SK-N-MC (cell line): ENCODE data around the gene GPN2.
"Not testable (repeated sequence)": the region's sequence is repeated elsewhere in the genome, so short reads cannot be mapped to it uniquely, and the experiment has no call there.

Experiments
- DNase-seq: peaks from one replicate; pipeline ENCODE4 v3.0.0-alpha.2; 2011; ENCODE audit warnings: low read depth, low spot score
- H3K27ac ChIP-seq: fragments of 200-600 bp; sonication (generic); 2 replicates; pipeline ENCODE4 v1.5.1; 2016; ENCODE audit warnings: mixed run types
- H3K36me3 ChIP-seq: fragments of 200-600 bp; sonication (generic); 2 replicates; pipeline ENCODE4 v1.6.1; 2017; ENCODE audit warnings: antibody characterized with exemption, low read length, mixed read lengths; ENCODE audit not compliant: insufficient read depth
- H3K4me3 ChIP-seq: fragments of 200-600 bp; sonication (generic); 2 replicates; pipeline ENCODE4 v1.5.1; 2016
- H3K9ac ChIP-seq: fragments of 200-600 bp; sonication (generic); 2 replicates; pipeline ENCODE4 v1.8.0; 2017; ENCODE audit warnings: mixed run types, mixed read lengths; ENCODE audit not compliant: insufficient read length
- H3K9me3 ChIP-seq: fragments of 200-600 bp; sonication (generic); 2 replicates; pipeline ENCODE4 v1.6.1; 2017; ENCODE audit warnings: low read depth, mild to moderate bottlenecking, antibody characterized with exemption, low read length, moderate library complexity, mixed read lengths
- EZH2 ChIP-seq: fragments of 200-600 bp; sonication (generic); IDR thresholded peaks from one replicate; pipeline ENCODE4 v1.6.1; 2017; ENCODE audit warnings: antibody characterized with exemption
- FOXP2 ChIP-seq: optimal IDR thresholded peaks from 2 replicates; pipeline ENCODE3; 2011; ENCODE audit warnings: mild to moderate bottlenecking, moderate library complexity; ENCODE audit not compliant: insufficient read depth; ENCODE audit errors: extremely low read length, control extremely low read depth
- POLR2AphosphoS5 ChIP-seq: IDR thresholded peaks from 2 replicates; pipeline ENCODE4 v1.6.1; 2012; ENCODE audit warnings: mild to moderate bottlenecking, low read depth, low read length, borderline replicate concordance

GPN2 gene

DNA sequence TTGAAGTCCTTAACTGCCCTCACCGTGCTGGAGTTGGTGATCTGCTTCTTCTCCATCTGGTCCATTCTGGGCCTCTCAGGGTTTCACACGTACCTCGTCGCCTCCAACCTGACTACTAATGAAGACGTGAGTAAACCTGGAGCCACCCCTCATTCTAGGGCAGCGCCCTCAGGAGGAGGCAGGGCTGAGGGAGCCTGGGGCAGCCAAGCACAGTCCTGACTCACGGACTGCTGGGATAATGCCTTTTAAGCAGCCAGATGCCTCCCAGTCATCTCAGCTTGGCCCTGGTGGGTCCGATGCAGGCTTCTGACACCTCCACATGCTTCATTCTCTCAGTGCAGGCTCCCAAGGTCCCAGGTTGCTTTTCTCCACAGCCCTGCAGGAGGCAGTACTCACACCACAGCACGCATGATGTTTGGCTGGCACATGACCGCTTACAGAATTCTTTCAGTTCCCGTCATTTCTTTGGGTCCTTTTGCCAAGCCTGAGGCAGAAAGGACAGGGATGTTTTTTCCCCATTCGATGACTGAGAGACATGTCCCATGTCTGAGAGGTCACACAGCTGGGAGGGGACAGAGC lies 38.9 kb downstream of the GPN2 start:
- TF ChIP-seq EZH2 (no peak), POLR2AphosphoS5 (no peak), FOXP2 (no peak)
- H3K4me3 ChIP-seq, result no peak overlapping the region
- no peak overlapping the region for H3K9ac ChIP-seq
- DNase-seq, result no peak
- peaks cover 41% of the 10 kb centered on the region for H3K36me3 ChIP-seq
- H3K9me3 ChIP-seq, result no peaks in the 10 kb centered on the region
- H3K27ac ChIP-seq, result no peak overlapping the region

DNA sequence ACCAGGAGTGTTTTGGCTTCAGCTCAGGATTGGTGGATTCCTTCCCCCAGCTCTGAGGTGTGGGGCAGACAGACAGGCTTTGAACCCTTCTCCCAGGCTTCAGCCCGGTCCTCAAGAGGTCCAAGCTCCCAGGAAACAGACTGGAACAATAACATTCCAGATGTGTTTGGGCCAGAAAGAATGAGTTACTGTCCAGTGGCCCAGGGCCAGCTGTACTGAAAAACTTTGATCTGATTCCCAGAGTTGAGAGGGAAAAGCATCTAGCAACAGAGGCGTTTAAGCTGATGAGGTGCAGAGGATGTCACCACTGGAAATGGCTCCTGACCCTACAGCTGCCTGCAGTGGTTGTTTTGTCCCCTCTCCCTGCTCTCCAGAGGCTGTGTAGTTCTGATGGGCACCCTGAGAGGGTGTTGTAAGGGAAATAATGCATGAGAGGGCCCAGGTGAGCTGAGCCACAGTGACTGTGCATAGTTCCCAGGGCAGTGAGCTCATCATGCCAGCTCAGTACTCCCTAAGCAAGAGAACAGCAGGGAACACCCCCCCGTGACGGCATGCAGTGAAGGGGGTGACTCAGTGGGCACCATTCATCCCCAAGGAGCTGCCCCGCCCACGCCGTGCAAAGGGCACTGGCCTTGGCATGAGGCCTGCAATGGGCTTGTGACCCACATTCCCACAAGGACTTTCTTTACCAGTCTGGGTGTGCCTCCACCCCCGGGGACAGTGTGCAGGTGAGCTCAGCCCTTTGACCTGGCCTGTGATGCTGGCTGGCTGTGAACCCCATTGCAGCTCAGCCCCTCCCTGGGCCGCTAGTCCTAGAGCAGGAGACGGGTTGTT lies 40.9 kb downstream of the GPN2 start:
- no peak for DNase-seq
- TF ChIP-seq POLR2AphosphoS5 (no peak), FOXP2 (no peak), EZH2 (no peak)
- Histone ChIP-seq H3K9ac (no peak overlapping the region), H3K36me3 (peaks cover 41% of the 10 kb centered on the region), H3K9me3 (no peaks in the 10 kb centered on the region), H3K27ac (no peak overlapping the region), H3K4me3 (no peak overlapping the region)

DNA sequence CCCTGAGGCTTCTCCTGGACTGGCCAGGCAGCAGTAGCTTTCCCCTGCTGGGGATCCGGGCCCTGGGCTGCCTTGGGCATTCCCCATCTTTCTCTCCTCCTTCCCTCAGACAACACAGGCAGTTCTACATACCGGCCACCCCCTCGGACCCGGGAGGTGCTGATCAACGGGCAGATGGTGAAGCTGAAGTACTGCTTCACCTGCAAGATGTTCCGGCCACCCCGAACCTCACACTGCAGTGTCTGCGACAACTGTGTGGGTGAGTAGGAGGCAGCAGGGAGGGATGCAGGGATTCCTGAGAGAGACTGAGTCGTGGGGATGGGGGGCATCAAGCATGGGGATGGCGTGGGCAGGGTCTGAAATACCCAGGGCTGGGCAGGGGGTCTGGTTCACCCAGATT lies 41.6 kb downstream of the GPN2 start:
- Histone ChIP-seq H3K9me3 (no peaks in the 10 kb centered on the region), H3K27ac (no peak overlapping the region), H3K36me3 (peaks cover 40% of the 10 kb centered on the region), H3K4me3 (no peak overlapping the region), H3K9ac (no peak overlapping the region)
- no peak for DNase-seq
- no peak for TF ChIP-seq EZH2
- TF ChIP-seq POLR2AphosphoS5, result no peak
- no peak for TF ChIP-seq FOXP2

DNA sequence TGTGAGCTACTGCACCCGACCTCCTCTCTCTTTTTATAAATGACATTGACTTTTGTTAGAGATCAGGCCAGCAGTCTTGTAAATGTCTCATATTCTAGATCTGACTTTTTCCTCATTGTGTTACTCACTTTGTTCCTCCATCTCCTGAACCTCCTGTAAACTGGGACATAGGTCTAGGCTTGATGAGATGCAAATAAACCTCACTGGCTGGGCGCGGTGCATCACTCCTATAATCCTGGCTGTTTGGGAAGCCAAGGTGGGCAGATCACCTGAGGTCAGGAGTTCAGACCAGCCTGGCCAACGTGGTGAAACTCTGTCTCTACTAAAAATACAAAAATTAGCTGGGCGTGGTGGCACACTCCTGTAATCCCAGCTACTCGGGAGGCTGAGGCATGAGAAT lies 42.3 kb downstream of the GPN2 start:
- H3K4me3 ChIP-seq, H3K27ac ChIP-seq, H3K9ac ChIP-seq, H3K9me3 ChIP-seq, DNase-seq: not testable (repeated sequence)
- peaks cover 36% of the 10 kb centered on the region for H3K36me3 ChIP-seq

DNA sequence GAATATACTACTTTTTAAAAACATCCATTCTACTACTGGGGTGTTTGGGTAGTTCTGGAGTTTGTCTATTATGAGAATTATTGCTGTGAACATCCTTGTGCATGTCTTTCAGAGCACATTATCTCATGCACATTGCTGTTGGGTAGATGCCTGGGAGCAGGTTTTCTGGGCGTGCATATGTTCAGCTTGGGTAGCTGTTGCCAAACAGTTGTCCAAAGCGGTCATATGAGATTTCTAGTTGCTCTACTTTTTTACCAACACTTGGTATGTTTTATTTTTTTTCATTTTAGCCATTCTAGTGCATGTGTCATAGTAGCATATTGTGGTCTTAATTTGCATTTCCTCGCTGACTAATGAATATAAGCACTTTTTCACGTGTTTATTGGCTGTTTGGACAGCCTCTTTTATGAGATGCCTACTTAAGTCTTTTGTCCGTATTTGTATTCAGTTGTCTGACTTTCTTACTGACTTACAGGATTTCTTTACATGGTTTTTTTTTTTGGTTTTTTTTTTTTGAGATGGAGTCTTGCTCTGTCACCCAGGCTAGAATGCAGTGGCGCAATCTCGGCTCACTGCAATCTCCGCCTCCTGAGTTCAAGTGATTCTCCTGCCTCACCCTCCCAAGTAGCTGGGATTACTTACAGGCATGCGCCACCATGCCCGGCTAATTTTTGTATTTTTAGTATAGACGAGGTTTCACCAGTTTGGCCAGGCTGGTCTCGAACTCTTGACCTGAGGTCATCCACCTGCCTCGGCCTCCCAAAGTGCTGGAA lies 45.5 kb downstream of the GPN2 start:
- TF ChIP-seq FOXP2, result no peak
- TF ChIP-seq EZH2, result no peak
- TF ChIP-seq POLR2AphosphoS5, result no peak
- DNase-seq, result no peak
- Histone ChIP-seq H3K9me3 (no peaks in the 10 kb centered on the region), H3K36me3 (peaks cover 13% of the 10 kb centered on the region), H3K9ac (no peak overlapping the region), H3K27ac (peak overlapping the region; percentile 37; the same call in 1 of the 2 replicates), H3K4me3 (no peak overlapping the region)

DNA sequence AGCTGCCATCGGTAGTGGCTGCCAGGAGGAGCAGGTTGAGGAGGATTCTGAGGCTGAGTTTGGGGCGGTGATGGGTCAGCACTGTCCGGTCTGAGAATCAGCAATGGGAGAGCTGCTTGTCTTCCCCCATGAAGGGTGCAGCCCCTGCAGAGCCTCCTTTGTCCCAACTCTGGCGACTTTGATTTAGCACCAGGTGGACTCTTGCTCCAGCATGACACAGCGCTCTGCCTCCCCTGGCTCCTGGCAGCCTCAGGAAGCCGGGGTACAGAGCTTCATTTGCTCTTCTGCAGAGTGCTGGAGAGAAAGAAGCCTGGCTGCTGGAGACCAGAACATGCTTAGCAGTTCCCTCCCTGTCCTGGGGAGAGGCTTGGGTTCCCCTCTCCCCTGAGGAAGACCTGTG lies 50.3 kb downstream of the GPN2 start:
- Histone ChIP-seq H3K9me3 (no peaks in the 10 kb centered on the region), H3K4me3 (no peak overlapping the region), H3K36me3 (peaks cover 10% of the 10 kb centered on the region; the same call in 1 of the 2 replicates), H3K9ac (no peak overlapping the region), H3K27ac (no peak overlapping the region)
- TF ChIP-seq FOXP2, result no peak
- TF ChIP-seq POLR2AphosphoS5, result no peak
- no peak for TF ChIP-seq EZH2
- DNase-seq, result no peak

DNA sequence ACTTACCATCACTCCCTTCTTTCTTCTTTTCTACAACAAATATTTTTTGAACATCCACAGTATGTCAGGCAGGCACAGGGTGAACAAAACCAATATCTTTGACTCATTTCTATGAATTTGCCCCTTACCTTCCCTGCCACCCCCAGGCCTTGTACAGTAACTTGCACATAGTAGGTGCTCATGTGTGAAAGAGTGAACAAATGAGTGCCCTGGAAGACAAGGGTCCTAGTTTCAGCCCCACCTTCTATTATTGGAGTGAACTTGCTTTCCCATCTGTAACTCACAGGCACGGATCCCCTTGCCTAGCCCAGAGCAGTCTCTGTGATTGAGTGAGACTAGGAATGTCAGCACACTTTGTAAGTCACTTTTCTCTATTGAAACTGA lies 50.8 kb downstream of the GPN2 start:
- no peak overlapping the region for H3K27ac ChIP-seq
- H3K9me3 ChIP-seq, result no peaks in the 10 kb centered on the region
- no peak overlapping the region for H3K9ac ChIP-seq
- DNase-seq, result no peak
- TF ChIP-seq POLR2AphosphoS5 (no peak), FOXP2 (no peak), EZH2 (no peak)
- peaks cover 14% of the 10 kb centered on the region; the same call in 1 of the 2 replicates for H3K36me3 ChIP-seq
- H3K4me3 ChIP-seq, result no peak overlapping the region

DNA sequence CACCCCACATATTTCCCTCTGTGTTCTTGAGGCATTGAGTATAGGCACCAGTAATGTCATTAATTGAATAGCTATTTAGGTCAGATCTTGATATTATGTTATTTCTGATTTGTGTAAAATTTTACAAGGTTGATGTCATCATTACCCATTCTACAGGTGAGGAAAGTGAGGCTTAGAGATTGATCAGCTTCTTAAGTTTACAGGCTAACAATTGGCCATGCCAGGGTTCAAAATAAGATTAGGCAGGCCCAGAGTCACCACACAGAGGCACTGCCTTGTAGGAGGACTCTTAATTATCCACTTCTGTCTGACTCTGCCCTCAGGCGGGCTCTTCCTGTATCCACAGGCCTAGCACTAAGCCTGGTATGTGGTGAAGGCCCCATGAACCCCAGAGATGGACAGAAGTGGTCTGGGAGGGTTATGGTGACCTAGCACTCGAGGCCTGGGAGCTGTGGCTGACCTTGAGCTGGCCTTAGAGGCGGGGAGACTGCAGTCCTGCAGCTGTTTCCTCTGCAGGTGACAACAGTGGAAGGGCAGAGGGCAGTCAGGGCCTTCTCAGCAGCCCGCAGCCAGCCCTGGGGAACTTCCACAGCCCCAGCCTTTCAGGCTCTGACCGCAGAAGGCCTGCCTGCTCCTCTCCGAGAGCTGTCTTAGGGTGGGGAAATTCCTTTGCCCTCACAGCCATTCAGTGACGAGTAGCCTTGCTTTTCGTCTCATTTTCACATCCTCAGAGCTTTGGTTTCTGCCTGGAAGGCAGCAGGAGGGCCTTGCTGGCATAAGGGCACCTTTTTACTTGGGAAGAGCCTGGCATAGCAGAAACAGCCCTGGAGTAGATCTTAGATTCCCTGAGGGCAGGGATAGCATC lies 51.4 kb downstream of the GPN2 start:
- no peak for TF ChIP-seq POLR2AphosphoS5
- TF ChIP-seq FOXP2, result no peak
- no peak for TF ChIP-seq EZH2
- H3K27ac ChIP-seq, result no peak overlapping the region
- no peak overlapping the region for H3K9ac ChIP-seq

DNA sequence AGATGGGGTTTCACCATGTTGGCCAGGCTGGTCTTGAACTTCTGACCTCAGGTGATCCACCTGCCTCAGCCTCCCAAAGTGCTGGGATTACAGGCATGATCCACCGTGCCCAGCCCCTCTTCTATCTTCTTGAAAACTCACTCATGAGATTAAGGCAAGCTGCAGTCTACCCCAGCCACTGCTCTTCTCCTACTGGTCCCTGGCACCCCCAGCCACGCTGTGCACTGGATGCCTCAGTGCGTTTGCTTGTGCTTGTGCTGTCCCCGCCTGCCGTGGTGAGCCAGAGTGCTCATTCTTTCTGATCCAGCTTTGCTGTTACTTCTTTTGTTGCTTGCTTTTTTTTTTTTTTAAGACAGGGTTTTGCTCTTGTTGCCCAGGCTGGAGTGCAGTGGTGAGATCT lies 52.4 kb downstream of the GPN2 start:
- not testable (repeated sequence) for H3K4me3 ChIP-seq, DNase-seq, H3K9ac ChIP-seq, H3K9me3 ChIP-seq, H3K27ac ChIP-seq
- H3K36me3 ChIP-seq, result peaks cover 22% of the 10 kb centered on the region

More for the DNA sequence above, 51.4 kb downstream of the GPN2 start:
- Histone ChIP-seq H3K36me3 (peaks cover 20% of the 10 kb centered on the region; the same call in 1 of the 2 replicates), H3K9me3 (no peaks in the 10 kb centered on the region), H3K4me3 (no peak overlapping the region)
- no peak for DNase-seq
